HG03060 (cell line): ENCODE data around the gene DBX1.
"Not testable (repeated sequence)": the region's sequence is repeated elsewhere in the genome, so short reads cannot be mapped to it uniquely, and the experiment has no call there.

Experiments used
- ATAC-seq: cut with Tn5 transposase; IDR thresholded peaks from one replicate; pipeline ENCODE4 v1.9.1; 2021; ENCODE audit warnings: low read depth, moderate number of reproducible peaks; ENCODE audit not compliant: unreplicated experiment

Gene DBX1

DNA sequence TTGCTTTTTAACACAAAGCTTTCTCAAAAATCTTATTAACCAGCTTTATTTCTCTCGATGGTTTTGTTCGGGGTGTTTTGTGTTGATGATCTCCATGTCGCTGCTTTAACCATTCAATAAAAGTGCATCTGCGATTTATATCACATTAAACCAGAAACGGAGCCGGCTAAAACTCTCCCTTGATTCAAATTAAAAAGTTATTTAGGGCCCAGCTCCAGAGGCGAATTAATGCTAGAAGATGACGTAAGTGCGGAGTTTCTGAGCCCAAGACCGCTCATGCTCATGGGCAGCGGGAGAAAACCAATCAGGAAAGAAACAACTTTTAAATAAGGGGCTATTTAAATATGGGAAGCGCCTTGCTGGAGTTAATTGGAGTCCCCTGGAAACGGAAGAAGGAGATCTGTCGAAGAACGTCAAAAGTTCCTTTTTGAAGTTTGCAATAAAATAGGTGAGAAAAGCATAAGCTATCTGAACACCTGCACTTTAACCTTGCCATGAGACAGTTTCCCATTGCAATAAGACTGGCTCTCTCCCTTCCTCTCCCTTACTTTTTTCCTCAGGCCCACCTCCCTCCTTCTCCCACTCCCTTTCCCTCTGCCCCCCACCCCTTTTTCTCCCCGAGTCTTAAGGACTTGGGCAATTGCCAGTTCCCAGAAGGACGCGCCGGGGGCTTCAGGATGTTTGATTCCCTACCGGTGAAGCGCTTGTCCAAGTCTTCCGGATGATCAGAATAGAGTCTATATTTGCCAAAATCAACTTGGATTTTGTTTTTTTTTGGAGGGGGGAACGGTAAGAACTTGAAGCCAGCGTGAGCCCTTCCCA lies 1.9 kb upstream of the DBX1 start:
- ATAC-seq: no peak

- no peak for ATAC-seq
Observed at GRCh38 chr11:20161230-20161918, 1.1 kb upstream of the DBX1 start.

DNA sequence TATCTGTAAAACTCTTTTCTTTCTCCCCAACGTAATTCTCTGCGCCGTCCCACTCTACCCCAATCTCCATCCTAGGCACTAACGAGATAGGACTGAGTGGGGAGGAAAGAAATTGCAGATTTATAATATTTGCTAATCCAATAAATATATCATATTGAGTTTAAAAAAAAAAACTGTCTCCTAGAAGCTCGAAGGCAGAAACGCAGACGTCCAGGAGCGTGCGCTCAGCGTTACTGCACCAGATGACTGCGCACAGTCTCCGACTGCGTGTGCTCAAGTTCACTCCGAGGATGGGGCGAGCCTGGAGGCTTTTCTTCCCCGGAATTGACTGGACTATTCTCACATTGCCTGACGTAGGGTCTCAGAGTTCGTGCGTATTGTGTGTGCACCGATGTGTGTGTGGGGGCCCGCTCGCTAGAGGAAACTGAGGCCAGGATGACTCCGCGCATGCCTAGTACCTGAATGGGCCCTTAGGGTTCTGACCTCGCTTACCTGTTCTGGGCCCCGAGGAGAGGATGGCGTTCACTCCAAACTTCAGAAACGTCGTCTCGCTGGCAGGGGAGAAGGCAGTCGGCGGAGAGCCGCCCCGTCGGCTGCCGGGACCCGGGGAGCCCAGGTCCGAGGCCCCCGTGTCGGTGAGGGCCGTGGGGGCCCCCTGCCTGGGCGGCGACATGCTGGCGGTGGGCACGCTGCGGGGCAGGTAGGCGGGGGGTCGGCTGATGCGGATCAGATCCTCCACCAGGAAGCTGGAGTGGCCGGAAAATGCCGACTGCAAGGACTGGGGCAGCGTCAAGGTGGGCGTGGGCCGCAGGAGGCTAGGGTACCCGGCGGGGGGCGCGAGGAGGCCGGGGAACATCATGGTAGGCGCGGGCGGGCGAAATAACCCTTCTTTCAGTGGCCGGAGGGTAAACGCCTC lies 551 bp downstream of the DBX1 start:
- no peak for ATAC-seq

DNA sequence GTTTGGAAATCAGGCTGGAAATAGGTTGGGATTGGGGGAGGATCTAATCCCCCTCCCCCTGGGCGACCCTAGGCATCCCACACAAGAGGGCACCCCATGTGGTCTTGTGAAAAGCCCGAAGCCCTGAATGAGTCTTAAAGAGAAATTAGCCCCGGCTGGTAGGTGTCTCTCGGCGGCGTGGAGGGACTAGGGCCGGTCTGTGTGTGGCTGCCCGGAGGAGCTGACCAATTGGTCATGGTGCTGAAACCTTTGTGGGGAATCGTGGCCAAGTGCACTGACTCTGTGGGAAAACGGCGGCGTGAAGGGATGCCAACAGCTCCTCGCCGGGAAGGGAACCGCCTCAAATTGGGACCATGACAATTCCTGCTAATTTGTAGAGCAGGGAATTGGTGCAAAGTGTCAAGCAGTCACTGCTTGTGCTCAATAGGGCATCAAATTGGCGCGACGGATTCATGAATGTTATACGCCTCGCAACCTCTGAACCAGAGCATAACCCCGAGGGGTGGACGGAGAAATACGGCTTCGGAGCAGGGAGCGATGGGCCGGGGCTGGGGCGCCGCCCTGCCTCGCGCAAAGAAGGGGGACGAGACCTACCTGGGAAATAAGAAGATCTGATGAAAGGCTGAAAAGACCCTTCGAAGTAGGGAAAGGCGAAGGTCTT lies 1.5 kb downstream of the DBX1 start:
- ATAC-seq: no peak

GRCh38 chr11:20157728-20158127 lies 2.5 kb downstream of the DBX1 start:
- ATAC-seq: no peak

DNA sequence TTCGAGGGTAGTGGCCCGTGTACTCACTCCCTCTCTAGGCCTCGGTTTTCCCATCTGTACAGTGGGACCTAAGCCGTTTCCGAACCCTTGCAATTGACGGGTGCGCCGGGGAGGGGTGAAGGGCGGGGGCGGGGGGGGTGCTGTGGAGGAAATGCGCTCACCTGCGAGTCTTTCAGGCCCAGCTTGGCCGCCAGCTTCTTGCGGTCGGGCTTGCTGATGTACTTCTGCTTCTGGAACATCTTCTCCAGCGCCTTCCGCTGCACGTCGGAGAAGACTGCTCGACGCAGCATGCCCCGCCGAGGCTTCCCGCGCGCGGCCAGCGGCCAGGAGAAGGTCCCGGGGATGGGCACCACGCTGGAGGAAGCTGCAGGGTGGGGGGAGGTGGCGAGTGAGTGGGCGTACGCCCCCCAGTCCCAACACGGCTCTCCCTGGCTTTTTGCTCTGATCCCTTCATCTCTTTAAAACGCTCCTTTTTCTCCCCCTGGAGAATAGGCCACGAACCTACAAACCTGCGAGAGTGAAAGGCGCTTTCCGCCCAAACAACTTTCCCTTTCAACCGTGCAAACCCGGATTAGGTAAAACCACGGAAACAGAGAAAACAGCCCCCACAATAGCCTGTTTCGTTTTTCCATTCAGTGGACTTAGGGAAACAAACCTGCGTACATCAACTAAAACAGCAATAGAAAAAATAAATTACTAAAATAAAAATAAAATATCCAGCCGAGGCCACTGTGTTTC lies 3.2 kb downstream of the DBX1 start:
- no peak for ATAC-seq

- ATAC-seq: no peak
Observed at GRCh38 chr11:20156280-20156875, 3.9 kb downstream of the DBX1 start.

DNA sequence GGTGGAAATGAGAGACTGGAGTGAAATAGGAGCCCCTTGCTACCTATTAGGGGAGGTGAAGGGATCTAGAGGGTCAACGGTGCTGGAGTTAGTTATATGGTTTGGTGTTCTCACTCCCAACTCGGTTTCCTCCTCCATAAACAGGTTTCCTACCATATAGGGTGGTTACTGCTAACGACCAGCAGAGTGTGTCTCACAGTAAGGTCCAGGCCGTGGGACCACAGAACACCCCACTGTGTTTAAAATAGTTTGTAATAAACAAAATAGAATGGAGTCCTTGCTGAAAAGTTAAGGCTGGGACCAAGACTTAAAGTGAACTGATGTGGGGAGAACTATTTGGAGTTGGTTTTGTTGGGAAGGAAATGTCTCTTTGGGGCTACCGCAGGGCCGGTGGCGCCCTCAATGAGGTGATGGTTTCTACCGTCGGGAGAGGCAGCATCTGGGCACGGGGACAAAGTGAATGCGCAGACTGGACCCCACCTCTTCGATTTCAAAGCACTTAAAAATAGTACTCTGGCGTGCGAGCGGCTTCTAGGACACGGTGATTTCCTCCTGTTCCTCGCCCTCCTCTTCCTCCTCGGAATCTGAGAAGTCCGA lies 4.5 kb downstream of the DBX1 start:
- ATAC-seq: no peak

DNA sequence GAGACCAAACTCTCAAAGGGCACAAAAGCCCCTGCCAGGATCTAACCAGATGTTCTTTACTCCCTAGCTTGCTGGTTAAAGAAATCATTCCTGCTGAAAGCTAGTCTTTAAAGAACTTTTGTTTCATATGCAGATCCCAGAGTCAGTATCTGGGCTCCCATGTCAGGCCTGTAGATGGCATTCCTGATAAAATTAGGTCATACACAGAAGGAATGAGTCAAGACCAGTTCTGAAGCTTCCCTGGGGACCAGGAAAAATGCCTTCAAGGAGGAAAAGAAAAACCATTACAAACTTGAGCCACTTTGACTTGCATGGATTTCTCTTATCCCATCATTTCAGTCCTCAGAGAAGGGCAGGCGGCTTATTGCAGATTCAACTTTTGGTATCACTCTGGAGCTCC lies 5.9 kb downstream of the DBX1 start:
- ATAC-seq: no peak

DNA sequence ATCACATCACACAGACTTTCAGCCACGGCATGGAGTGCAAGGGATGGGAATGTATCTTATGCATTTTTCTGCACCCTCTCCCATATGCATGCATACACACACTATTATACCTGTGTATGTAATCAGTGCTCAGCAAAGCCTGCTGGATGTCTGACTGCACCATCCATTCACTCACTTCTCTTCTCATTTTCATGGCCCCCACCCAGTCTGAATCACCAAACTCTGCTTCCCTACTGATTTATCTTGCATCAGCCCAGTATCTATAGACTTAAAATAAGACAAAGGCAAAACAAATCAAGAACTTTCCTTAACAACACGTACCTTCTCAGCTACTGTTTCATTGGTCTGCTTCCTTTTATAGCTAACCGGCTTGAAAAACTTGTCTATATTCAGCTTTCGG lies 21.6 kb downstream of the DBX1 start:
- no peak for ATAC-seq

DNA sequence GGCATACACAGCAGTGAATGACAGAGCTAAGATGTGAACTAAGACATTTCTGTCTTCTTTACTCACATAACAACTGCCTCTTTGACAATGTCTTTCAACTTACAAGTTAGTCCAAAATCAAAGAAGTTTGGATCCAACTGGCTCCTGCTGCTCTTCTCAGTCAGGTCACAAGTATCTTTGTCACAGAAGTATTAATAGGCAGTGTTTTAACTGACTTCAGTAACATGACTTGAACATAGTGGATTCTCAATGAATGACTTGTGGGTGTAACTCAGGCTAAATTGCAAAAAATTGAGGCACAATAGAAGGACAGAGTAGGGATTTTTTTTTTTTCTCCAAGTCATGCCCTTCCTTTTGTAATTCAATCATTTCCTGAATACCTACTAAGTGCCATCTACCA lies 22.6 kb downstream of the DBX1 start:
- ATAC-seq: no peak

DNA sequence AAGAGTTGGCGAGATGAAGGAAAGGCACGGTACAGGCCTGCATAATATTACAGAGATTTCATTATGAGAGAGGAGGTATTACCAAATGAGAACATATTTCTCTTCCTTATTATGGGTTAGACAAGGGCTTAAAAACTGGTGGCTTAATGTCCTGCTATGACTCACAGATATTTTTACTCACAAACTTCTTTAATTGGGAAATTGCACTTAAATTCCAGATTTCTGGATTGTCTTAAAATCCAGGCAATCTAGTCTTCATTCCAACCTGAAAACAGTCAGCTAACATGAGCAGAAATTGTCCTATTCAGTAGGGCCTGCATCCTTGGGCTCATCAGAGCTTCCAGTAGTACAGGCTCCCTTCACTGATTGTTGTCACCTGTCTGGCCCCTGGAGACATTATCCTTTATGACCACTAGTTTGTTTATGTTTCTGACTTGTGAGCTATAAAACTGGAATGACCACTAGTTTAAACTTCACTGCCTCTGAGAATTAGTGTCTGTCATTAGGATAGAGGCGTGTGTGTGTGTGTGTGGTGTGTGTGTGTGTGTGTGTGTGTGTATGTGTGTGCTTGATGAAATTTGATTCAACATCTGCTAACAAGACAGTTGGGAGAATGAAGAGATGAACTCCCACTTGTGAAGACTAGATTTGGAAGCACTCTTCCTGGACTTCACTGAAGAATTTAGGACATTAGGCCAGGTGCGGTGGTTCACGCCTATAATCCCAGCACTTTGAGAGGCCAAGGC lies 25.1 kb downstream of the DBX1 start:
- no peak for ATAC-seq

GRCh38 chr11:20132667-20133039 lies 27.6 kb downstream of the DBX1 start:
- ATAC-seq: no peak

GRCh38 chr11:20131788-20132666 lies 28.2 kb downstream of the DBX1 start:
- ATAC-seq: no peak

GRCh38 chr11:20129665-20130064 lies 30.6 kb downstream of the DBX1 start:
- ATAC-seq: no peak

DNA sequence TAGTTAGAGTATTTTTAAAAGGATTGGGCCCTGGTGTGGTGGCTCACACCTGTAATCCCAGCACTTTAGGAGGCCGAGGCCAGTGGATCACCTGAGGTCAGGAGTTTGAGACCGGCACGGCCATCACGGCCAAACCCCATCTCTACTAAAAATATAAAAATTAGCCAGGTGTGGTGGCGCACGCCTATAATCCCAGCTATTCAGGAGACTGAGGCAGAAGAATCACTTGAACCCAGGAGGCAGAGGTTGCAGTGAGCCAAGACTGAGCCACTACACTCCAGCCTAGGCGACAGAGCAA lies 31.8 kb downstream of the DBX1 start:
- ATAC-seq: not testable (repeated sequence)

DNA sequence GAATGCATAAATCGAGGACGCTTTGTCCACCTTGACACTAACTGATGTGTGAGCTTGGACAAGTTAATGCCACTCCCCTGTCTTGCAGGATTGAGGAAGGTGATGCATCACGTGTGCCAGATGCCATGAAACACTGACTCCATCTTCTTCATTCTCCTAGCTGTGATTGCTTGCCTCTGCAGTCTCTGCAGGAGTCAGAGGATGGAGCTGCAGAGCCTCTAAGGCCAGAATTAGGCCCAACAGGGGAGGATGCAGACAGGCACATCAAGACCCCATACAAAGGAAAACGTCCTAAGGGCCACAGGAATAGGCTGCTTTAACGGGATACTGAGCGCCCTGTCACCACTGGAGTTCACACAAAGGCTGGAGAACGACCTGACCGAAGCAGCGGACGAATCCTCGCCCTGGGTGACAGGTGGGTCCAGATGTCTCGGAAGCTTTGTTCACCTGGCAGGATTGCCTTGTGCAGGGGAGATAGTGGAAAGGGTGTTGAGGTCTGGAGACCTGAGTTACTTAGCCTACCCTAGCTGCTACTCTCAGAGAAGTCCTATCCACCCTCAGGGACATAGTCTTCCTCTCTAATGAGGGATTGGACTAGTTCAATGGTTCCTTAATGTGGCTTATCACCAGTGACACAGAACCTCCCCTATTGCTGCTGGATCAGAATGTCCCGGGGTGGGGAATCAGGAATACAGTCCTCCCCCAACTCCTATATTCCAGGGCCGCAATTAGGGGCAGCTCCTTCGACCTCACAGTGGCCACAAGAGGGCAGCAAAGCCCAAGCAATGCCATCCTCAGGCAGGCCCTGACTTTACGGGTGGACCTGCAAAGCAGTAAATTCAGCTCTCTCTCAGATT lies 32.4 kb downstream of the DBX1 start:
- ATAC-seq: no peak
